Esophagus muscularis mucosa (tissue), 4 donors: ENCODE data around the gene ZBTB17.

Experiments
- EP300 ChIP-seq: sonication (generic); formaldehyde crosslinking; IDR thresholded peaks from one replicate; pipeline ENCODE4 v1.6.1; 2017; ENCODE audit warnings: antibody characterized with exemption
- POLR2AphosphoS5 ChIP-seq, 2 donors: sonication (generic); formaldehyde crosslinking; IDR thresholded peaks; one replicate each; pipeline ENCODE4 v1.6.1; 2017; ENCODE audit warnings: antibody characterized with exemption in 2 of 2
- TF ChIP-seq, protein P1 (sequence below), 3 experiments: fragments of 200-600 bp in 2 of 3; fragments of 450-650 bp in 1 of 3; sonication (generic) in 2 of 3; IDR thresholded peaks; one replicate each; pipeline ENCODE4 v1.5.1; 2017 to 2019; ENCODE audit warnings: antibody characterized with exemption in 3 of 3, mild to moderate bottlenecking in 2 of 3, moderate library complexity in 1 of 3

DNA sequence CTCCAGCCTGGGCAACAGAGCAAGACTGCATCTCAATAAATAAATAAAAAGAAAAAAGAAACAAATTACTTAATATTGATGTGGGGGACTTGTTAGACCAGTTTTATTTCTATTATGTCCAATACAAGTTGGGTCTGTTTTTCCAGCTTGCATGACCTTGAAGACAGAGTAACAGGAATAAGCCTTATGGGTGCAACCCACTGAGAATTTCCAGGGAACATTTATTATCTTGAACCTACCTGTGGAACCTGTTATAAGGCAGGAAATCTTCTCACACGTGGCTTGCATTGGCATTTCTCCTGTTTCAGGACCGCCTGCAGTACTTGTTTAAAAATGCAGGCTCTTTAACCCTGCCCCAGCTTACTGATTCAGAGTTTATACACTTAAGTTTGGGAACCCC, 64.0 kb downstream of the ZBTB17 start:
- TF ChIP-seq POLR2AphosphoS5 (IDR thresholded peaks at IDR 0.05) (no peak), EP300 (no peak)
- TF ChIP-seq, protein P1, sequence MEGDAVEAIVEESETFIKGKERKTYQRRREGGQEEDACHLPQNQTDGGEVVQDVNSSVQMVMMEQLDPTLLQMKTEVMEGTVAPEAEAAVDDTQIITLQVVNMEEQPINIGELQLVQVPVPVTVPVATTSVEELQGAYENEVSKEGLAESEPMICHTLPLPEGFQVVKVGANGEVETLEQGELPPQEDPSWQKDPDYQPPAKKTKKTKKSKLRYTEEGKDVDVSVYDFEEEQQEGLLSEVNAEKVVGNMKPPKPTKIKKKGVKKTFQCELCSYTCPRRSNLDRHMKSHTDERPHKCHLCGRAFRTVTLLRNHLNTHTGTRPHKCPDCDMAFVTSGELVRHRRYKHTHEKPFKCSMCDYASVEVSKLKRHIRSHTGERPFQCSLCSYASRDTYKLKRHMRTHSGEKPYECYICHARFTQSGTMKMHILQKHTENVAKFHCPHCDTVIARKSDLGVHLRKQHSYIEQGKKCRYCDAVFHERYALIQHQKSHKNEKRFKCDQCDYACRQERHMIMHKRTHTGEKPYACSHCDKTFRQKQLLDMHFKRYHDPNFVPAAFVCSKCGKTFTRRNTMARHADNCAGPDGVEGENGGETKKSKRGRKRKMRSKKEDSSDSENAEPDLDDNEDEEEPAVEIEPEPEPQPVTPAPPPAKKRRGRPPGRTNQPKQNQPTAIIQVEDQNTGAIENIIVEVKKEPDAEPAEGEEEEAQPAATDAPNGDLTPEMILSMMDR (IDR thresholded peaks at IDR 0.05): no peak
